Measurements from ENCODE around the gene GLB1L.
"Not testable (repeated sequence)": the region's sequence is repeated elsewhere in the genome, so short reads cannot be mapped to it uniquely, and the experiment has no call there.

Gene GLB1L

DNA sequence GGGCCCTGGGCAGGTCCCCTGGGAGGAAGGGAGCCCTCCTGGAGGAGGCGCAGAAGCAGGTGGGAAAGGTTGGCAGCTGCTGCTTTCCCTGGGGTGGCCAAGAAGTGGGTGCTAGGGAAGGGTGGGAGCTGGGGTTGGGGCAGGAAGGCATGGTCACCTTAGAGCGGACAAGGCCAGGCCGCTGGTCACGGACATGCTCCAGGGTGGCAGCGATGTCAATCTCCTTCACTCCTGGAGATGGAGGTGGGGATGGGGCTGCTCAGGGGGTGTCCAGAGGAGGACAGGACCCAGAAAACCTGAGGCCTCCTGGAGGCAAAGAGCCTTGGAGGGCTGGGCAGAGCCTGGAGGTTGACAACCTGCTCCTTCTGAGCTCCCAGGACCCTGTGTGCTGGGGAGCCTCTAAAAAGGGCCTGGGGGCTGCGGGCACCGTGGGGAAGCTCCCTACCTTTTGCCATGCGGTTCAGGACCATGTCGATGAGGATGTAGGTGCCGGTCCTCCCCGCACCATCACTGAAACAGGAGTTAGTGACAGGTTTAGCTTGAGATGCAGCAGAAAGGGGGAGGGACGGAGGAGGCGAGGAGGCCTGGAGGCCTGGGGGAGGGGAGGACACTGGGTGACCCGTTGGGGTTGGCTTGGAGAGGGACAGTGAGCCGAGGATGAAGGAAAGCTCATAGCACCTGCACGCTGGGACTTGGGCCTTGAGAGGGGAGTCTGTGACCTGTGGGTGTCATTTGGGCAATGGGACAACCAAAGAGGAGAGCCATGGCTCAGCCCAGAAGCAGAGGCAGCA, 45.3 kb upstream of the GLB1L start:
- TF ChIP-seq, protein P1, sequence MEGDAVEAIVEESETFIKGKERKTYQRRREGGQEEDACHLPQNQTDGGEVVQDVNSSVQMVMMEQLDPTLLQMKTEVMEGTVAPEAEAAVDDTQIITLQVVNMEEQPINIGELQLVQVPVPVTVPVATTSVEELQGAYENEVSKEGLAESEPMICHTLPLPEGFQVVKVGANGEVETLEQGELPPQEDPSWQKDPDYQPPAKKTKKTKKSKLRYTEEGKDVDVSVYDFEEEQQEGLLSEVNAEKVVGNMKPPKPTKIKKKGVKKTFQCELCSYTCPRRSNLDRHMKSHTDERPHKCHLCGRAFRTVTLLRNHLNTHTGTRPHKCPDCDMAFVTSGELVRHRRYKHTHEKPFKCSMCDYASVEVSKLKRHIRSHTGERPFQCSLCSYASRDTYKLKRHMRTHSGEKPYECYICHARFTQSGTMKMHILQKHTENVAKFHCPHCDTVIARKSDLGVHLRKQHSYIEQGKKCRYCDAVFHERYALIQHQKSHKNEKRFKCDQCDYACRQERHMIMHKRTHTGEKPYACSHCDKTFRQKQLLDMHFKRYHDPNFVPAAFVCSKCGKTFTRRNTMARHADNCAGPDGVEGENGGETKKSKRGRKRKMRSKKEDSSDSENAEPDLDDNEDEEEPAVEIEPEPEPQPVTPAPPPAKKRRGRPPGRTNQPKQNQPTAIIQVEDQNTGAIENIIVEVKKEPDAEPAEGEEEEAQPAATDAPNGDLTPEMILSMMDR (conservative IDR thresholded peaks at IDR 0.05; ENCODE audit: low read depth, low read length): no peak
- no peak overlapping the region for H3K4me3 ChIP-seq (ENCODE audit: low read length)
- DNase-seq (ENCODE audit: low read depth): no peak

DNA sequence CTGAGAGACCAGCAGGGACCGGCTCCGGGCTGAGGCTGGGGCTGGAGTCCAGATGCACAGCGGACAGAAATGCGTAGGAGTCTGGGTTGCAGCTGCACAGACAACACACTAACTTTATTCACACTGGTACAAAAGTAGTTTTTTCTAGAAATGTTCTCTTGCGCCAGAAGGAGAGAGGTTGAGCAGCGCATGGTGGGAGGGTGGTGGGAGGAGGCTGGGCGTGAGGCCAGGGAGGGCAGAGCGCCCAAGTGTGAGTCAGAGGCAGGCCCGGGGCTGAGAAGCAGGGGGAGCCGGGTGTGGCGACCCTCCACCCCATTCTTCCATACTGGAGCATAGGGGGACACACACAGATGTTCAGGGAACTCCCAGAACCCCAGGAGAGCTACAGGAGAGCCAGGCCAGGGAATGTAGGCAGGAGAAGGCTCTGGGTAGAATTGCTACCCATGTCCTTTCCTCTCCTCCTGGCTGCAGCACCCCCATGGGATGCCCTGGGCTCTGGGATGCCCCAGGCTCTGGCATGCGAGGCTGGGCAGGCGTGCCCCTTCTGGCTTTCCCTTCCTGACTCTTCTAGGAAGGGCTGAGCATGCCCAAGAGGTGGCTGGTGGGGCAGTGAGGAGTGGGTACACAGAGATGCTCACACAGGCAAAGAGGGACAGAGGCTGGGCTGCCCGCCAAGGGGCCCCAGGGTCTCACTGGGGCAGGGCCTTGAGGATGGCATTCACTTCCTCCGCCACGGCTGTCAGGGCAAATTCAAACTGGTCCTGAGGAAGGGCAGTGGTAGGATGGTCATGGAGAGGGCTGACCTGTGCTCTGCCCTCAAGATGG, 44.5 kb upstream of the GLB1L start:
- no peak for DNase-seq (ENCODE audit: low read depth)
- TF ChIP-seq, protein P1 (conservative IDR thresholded peaks at IDR 0.05; ENCODE audit: low read depth, low read length): no peak
- no peak overlapping the region for H3K4me3 ChIP-seq (ENCODE audit: low read length)

DNA sequence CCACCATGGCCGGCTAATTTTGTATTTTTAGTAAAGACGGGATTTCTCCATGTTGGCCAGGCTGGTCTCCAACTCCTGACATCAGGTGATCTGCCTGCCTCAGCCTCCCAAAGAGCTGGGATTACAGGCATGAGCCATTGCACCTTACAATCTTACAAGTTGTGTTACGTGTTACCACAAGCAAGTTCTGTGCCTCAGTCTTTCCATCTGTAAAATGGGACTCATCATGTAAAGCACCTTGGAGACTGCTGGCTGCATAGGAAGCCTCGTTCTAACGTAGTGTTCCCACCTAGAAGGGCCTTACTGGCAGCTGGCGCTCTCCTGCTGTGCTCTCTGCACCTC, 43.9 kb upstream of the GLB1L start:
- H3K4me3 ChIP-seq (ENCODE audit: low read length): no peak overlapping the region
- TF ChIP-seq, protein P1 (conservative IDR thresholded peaks at IDR 0.05; ENCODE audit: low read depth, low read length): no peak
- DNase-seq (ENCODE audit: low read depth): no peak

DNA sequence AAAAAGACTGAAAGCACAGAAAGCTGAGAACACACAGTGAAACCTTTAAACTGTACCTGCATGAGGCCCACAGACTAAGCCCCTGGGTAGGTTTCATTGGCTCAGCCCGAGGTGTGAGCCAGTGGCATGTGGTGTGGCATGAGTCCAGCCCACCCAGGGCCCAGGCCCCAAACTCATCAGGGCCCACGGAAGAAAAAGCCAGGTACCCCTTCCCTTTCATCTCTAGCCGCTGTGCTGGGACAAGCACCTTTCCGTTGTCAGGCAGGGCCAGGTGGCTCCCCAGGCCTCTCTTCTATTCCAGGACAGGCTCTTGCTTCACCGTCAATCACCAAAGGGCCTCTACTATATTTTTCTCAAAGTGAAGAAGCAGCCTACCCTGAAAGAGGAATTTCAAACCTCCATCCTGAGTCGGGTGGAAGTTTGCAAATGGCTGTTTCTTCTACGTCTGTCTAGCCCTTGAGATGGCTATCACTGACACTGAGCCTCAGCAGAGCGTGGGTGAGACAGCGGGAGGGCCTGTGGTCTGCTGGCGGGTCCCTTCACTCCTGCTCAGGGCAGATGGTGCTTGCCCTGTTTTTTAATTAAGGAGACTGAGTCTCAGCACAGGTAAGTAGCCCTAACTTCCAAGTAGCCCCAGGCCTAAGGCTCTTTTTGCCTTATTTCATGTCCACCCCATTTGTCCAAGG, 42.5 kb upstream of the GLB1L start:
- DNase-seq (ENCODE audit: low read depth): no peak
- H3K4me3 ChIP-seq (ENCODE audit: low read length): no peak overlapping the region

DNA sequence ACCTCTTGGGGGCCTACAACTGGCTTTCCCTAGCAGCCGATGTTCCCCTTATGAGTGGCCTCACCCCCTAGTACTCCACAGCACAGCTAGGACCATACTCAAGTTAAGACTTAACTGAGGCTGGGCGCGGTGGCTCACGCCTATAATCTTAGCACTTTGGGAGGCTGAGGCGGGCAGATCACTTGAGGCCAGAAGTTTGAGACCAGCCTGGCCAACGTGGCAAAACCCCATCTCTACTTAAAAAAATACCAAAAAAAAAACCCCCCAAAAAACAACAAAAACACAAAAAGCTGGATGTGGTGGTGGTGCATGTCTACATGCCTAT, 41.8 kb upstream of the GLB1L start:
- not testable (repeated sequence) for DNase-seq (ENCODE audit: low read depth); H3K4me3 ChIP-seq (ENCODE audit: low read length)

More for the DNA sequence above, 42.5 kb upstream of the GLB1L start:
- TF ChIP-seq, protein P1 (conservative IDR thresholded peaks at IDR 0.05; ENCODE audit: low read depth, low read length): no peak

DNA sequence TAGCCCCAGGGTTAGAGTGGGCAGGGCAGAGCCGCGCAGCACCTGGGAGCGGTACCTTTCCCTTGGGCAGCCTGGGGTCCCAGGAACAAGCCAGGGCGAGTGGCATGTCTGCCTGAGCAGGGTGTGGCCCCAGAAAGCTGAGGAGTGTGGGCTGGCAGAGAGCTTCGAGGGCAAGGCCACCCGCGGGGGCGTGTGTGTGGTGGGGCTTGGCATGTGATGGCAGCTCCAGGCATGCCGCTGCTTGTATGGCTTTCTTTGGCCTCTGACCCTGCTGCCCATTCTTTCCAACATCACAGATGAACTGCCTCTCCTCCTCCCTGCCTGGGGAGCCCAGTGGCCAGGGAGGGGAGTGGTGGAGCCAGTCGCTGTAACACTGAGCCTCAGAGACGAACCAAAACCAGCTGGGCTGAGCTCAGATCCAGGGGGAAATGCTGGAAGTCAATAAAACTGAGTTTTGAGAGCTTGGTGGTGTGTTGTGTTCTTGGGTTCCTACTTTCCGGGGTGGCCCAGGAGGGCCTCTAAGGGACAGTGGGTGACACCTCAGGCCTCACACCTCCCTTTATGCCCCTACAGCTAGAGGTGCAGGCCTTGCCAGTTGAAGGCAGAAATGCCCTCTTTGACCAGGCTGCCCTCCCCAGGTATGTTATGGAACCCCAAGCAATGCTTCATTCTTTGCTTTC, 41.3 kb upstream of the GLB1L start:
- no peak for DNase-seq (ENCODE audit: low read depth)

More for the DNA sequence above, 41.3 kb upstream of the GLB1L start:
- TF ChIP-seq, protein P1 (conservative IDR thresholded peaks at IDR 0.05; ENCODE audit: low read depth, low read length): no peak
- H3K4me3 ChIP-seq (ENCODE audit: low read length): no peak overlapping the region
